ENCODE data around the gene GOLGA8G.
"Not testable (repeated sequence)": the region's sequence is repeated elsewhere in the genome, so short reads cannot be mapped to it uniquely, and the experiment has no call there.

DNA sequence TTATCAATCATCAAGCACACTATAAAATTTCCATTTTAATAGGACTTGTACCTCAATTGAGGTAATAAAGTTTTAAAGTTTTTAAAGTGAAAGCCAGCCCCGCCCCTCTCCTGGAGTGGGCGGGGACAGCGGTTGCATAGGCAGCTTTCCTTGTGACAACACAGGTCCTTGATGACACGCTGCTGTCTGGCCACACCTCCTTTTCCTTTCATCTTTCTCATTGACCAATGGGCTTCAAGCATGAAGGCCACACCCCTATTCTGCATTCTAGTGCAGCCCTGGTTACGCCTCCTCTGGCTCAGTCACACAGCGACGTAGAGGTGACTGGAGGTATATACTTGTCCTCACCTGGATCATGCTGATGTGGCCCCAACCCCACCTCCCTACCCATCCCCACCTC, 20.5 kb upstream of the GOLGA8G start, which contains the start of gene GOLGA6L25:
- TF ChIP-seq, protein P1, sequence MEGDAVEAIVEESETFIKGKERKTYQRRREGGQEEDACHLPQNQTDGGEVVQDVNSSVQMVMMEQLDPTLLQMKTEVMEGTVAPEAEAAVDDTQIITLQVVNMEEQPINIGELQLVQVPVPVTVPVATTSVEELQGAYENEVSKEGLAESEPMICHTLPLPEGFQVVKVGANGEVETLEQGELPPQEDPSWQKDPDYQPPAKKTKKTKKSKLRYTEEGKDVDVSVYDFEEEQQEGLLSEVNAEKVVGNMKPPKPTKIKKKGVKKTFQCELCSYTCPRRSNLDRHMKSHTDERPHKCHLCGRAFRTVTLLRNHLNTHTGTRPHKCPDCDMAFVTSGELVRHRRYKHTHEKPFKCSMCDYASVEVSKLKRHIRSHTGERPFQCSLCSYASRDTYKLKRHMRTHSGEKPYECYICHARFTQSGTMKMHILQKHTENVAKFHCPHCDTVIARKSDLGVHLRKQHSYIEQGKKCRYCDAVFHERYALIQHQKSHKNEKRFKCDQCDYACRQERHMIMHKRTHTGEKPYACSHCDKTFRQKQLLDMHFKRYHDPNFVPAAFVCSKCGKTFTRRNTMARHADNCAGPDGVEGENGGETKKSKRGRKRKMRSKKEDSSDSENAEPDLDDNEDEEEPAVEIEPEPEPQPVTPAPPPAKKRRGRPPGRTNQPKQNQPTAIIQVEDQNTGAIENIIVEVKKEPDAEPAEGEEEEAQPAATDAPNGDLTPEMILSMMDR (conservative IDR thresholded peaks at IDR 0.05) = not testable (repeated sequence)
- not testable (repeated sequence) for TF ChIP-seq ZFX (IDR thresholded peaks at IDR 0.05)

Measured in C4-2B (cell line).